HEK293 (cell line): ENCODE measurements around the gene ASNS.

ENCODE experiments used
- CTCF ChIP-seq: fragments of 450-650 bp; formaldehyde crosslinking; IDR thresholded peaks from 2 replicates; pipeline ENCODE4 v1.5.1; 2016; ENCODE audit warnings: missing biosample characterization, missing genetic modification characterization
- GFI1B ChIP-seq: fragments of 450-650 bp; formaldehyde crosslinking; IDR thresholded peaks from 2 replicates; pipeline ENCODE4 v1.5.1; 2016; ENCODE audit warnings: missing biosample characterization, missing genetic modification characterization
- HOXA7 ChIP-seq: sonication (generic); formaldehyde crosslinking; IDR thresholded peaks from 2 replicates; pipeline ENCODE4 v1.8.1; 2022; ENCODE audit warnings: missing genetic modification reagents, borderline replicate concordance
- PATZ1 ChIP-seq: fragments of 450-650 bp; formaldehyde crosslinking; IDR thresholded peaks from 2 replicates; pipeline ENCODE4 v1.5.1; 2016; ENCODE audit warnings: missing biosample characterization, missing genetic modification characterization
- PRDM10 ChIP-seq: fragments of 450-650 bp; formaldehyde crosslinking; IDR thresholded peaks from 2 replicates; pipeline ENCODE4 v1.5.1; 2016; ENCODE audit warnings: missing biosample characterization, missing genetic modification characterization
- PRDM4 ChIP-seq: fragments of 450-650 bp; formaldehyde crosslinking; IDR thresholded peaks from 2 replicates; pipeline ENCODE4 v1.5.1; 2017; ENCODE audit warnings: missing biosample characterization, missing genetic modification characterization
- ZNF350 ChIP-seq: fragments of 450-650 bp; formaldehyde crosslinking; IDR thresholded peaks from 2 replicates; pipeline ENCODE4 v1.5.0; 2017; ENCODE audit warnings: missing biosample characterization, mild to moderate bottlenecking, missing genetic modification characterization
- ZNF521 ChIP-seq: fragments of 450-650 bp; formaldehyde crosslinking; IDR thresholded peaks from 2 replicates; pipeline ENCODE4 v1.5.1; 2017; ENCODE audit warnings: missing biosample characterization, mild to moderate bottlenecking, missing genetic modification characterization
- ZNF549 ChIP-seq: fragments of 450-650 bp; IDR thresholded peaks from 2 replicates; pipeline ENCODE4 v1.5.1; 2018; ENCODE audit warnings: missing biosample characterization, missing genetic modification characterization, mild to moderate bottlenecking, inconsistent platforms, moderate library complexity
- ZNF639 ChIP-seq: fragments of 450-650 bp; formaldehyde crosslinking; IDR thresholded peaks from 2 replicates; pipeline ENCODE4 v1.5.1; 2016; ENCODE audit warnings: missing biosample characterization, missing genetic modification characterization

GRCh38 chr7:97857544-97857943, 14.7 kb downstream of the ASNS start:
- TF ChIP-seq PRDM4 (tag by site-specific recombination) (no peak), ZNF639 (tag by site-specific recombination) (no peak), ZNF521 (tag by site-specific recombination) (no peak), PATZ1 (tag by site-specific recombination) (no peak), CTCF (tag by site-specific recombination) (no peak), PRDM10 (tag by site-specific recombination) (no peak), ZNF549 (tag by site-specific recombination) (no peak), ZNF350 (tag by site-specific recombination) (no peak), GFI1B (no peak), HOXA7 (CRISPR knock-in tag) (no peak)
